NCI-H146 treated with DMSO at 0.1 percent for 48 hours (cell line): ENCODE measurements around the gene AFF2.

Experiments
- DNase-seq: peaks from one replicate; lab custom pipeline; 2025; ENCODE audit not compliant: unreplicated experiment; lab: John Stamatoyannopoulos, UW

The AFF2 gene

GRCh38 chrX:148580016-148580415 lies 79.6 kb downstream of the AFF2 start:
- DNase-seq = no peak

GRCh38 chrX:148582353-148582752 lies 81.9 kb downstream of the AFF2 start:
- DNase-seq = no peak

GRCh38 chrX:148588649-148589310 lies 88.4 kb downstream of the AFF2 start:
- DNase-seq = no peak

- DNase-seq = no peak
Observed at GRCh38 chrX:148592595-148592994, 92.2 kb downstream of the AFF2 start.

GRCh38 chrX:148593146-148593545 lies 92.7 kb downstream of the AFF2 start:
- DNase-seq = no peak

- DNase-seq = no peak
Observed at GRCh38 chrX:148593987-148594386, 93.6 kb downstream of the AFF2 start.

GRCh38 chrX:148599404-148599803 lies 99.0 kb downstream of the AFF2 start:
- no peak for DNase-seq

GRCh38 chrX:148600131-148600530 lies 99.7 kb downstream of the AFF2 start:
- no peak for DNase-seq

GRCh38 chrX:148600581-148600980 lies 100.2 kb downstream of the AFF2 start:
- no peak for DNase-seq

- no peak for DNase-seq
Observed at GRCh38 chrX:148601034-148601433, 100.6 kb downstream of the AFF2 start.

- no peak for DNase-seq
Observed at GRCh38 chrX:148609515-148610327, 109.3 kb downstream of the AFF2 start.

GRCh38 chrX:148610328-148610698 lies 109.9 kb downstream of the AFF2 start:
- DNase-seq = no peak

- no peak for DNase-seq
Observed at GRCh38 chrX:148611993-148612392, 111.6 kb downstream of the AFF2 start.

- no peak for DNase-seq
Observed at GRCh38 chrX:148612431-148612830, 112.0 kb downstream of the AFF2 start.

GRCh38 chrX:148613636-148614035 lies 113.2 kb downstream of the AFF2 start:
- DNase-seq = no peak

GRCh38 chrX:148615491-148615890 lies 115.1 kb downstream of the AFF2 start:
- DNase-seq = no peak

- DNase-seq = no peak
Observed at GRCh38 chrX:148618470-148619445, 118.3 kb downstream of the AFF2 start.

- no peak for DNase-seq
Observed at GRCh38 chrX:148620023-148620422, 119.6 kb downstream of the AFF2 start.

- no peak for DNase-seq
Observed at GRCh38 chrX:148624951-148625474, 124.6 kb downstream of the AFF2 start.

- no peak for DNase-seq
Observed at GRCh38 chrX:148628621-148629020, 128.2 kb downstream of the AFF2 start.

GRCh38 chrX:148629434-148629833 lies 129.0 kb downstream of the AFF2 start:
- no peak for DNase-seq
